D721Med (cell line): ENCODE measurements around the gene RRP12.
A peak's percentile ranks its signal among the peaks of the same experiment; 100 is the strongest.

Experiments used
- DNase-seq: peaks from one replicate; pipeline ENCODE4 v3.0.0; 2011; ENCODE audit warnings: low spot score; ENCODE audit not compliant: insufficient read length
- FAIRE-seq: peaks from 2 replicates; lab custom pipeline; 2011; peaks lifted over from hg19 to GRCh38; lab: Jason Lieb, UNC
- TF ChIP-seq, protein P1 (sequence below): IDR thresholded peaks from 2 replicates; pipeline ENCODE4 v1.5.1; 2012; ENCODE audit warnings: mild to moderate bottlenecking, control low read depth; ENCODE audit not compliant: insufficient read depth; ENCODE audit errors: missing control alignments

The RRP12 gene

DNA sequence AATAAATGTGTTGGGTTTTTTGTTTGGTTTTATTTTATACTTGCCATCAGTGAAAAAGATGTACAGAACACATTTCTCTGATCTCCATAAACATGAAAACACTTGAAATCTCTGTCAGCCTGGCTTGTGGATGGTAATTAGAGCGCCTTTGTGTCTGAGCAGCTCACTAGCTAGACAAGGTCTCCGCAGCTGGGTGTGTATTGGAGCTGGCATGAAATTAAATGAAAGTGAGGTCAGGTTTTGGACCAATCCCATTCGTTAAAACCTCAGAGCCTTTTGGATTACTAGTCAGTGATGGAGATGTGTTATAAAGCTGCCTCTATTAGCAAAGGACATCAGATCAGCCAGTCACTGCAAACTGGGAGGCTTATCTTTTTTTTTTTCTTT is 79.3 kb downstream of the RRP12 start:
- FAIRE-seq: no peak
- DNase-seq: no peak
- TF ChIP-seq, protein P1, sequence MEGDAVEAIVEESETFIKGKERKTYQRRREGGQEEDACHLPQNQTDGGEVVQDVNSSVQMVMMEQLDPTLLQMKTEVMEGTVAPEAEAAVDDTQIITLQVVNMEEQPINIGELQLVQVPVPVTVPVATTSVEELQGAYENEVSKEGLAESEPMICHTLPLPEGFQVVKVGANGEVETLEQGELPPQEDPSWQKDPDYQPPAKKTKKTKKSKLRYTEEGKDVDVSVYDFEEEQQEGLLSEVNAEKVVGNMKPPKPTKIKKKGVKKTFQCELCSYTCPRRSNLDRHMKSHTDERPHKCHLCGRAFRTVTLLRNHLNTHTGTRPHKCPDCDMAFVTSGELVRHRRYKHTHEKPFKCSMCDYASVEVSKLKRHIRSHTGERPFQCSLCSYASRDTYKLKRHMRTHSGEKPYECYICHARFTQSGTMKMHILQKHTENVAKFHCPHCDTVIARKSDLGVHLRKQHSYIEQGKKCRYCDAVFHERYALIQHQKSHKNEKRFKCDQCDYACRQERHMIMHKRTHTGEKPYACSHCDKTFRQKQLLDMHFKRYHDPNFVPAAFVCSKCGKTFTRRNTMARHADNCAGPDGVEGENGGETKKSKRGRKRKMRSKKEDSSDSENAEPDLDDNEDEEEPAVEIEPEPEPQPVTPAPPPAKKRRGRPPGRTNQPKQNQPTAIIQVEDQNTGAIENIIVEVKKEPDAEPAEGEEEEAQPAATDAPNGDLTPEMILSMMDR: no peak

DNA sequence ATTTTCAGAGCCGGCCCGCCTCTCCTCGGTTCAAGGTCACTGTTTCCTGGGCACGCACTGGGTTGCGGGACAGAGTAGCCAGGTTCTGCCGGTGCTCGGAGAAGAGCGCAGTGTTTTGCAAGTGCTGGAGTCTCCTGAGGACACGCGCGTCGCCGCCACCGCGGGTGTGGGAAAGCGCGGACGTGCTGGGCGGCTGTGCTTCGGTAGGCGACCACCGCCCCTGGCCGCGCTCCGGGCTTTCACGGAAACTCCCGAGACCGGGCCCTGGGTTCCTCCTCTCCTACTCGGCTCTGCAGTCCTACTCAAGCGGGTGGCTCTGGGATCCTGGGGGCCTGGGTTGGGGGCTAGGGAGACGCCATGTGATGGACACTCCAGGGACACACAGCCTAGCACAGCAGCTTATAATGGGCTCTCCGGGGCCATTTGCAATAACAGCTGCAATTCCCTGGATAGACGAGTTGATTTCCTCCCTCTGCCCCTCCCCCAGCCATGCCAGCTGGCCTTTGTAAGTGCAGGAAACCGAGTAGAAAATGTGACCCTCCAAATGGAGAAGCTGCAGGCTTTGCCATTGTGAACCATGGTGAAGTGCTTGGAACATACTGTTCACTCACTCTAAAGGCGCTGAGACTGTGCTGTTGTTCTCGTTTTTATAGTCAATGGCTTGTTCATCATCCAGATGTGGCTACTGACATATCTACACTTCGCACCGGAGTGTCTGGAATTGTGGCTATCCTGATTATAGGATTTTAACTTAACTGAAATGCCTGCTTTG is 79.9 kb downstream of the RRP12 start:
- no peak for DNase-seq
- FAIRE-seq: no peak
- TF ChIP-seq, protein P1: no peak

DNA sequence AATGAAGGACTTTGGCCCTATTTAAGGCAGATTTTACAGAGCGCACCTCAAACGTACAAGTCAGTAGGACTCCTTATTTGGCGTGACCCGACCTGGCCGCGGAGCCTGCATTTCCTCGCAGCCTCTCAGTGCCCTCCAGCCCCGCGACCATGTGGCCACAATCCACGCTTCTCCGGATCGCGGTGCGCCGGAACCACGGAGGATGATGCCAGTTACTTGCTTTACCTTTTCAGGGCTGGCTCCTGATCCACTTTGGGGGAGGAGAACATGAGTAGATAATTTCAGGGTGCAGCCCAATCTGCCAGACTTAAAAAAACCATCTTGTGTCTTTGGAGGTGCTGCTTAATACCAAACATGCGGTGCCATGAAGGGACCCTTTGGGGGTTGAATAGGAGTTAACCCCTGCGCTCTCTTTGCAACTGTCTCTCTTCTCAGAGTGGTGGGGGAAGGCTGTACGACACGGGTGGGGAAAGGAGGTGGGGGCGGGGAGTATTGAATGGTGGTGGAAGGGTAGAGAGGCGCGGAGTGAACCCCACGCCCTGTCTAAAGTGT is 80.6 kb downstream of the RRP12 start:
- TF ChIP-seq, protein P1: no peak
- no peak for DNase-seq
- no peak for FAIRE-seq

DNA sequence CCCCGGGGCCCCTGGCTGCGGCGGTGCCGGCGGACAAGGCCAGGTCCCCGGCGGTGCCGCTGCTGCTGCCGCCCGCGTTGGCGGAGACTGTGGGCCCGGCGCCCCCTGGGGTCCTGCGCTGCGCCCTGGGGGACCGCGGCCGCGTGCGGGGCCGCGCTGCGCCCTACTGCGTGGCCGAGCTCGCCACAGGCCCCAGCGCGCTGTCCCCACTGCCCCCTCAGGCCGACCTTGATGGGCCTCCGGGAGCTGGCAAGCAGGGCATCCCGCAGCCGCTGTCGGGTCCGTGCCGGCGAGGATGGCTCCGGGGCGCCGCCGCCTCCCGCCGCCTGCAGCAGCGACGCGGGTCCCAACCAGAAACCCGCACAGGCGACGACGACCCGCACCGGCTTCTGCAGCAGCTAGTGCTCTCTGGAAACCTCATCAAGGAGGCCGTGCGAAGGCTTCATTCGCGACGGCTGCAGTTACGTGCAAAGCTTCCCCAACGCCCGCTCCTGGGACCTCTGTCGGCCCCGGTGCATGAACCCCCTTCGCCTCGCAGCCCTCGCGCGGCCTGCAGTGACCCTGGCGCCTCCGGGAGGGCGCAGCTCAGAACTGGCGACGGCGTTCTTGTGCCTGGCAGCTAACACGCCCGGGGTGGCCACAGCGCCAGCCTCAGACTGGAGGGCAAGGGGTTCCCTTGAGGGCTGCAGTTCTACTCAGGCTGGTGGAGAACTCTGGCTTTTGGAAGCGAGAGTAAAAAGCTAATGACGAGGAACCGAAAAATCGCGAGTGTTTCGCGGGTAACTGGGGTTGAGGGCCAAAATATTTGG is 81.3 kb downstream of the RRP12 start:
- DNase-seq (no peak), FAIRE-seq (no peak)
- TF ChIP-seq, protein P1: no peak

DNA sequence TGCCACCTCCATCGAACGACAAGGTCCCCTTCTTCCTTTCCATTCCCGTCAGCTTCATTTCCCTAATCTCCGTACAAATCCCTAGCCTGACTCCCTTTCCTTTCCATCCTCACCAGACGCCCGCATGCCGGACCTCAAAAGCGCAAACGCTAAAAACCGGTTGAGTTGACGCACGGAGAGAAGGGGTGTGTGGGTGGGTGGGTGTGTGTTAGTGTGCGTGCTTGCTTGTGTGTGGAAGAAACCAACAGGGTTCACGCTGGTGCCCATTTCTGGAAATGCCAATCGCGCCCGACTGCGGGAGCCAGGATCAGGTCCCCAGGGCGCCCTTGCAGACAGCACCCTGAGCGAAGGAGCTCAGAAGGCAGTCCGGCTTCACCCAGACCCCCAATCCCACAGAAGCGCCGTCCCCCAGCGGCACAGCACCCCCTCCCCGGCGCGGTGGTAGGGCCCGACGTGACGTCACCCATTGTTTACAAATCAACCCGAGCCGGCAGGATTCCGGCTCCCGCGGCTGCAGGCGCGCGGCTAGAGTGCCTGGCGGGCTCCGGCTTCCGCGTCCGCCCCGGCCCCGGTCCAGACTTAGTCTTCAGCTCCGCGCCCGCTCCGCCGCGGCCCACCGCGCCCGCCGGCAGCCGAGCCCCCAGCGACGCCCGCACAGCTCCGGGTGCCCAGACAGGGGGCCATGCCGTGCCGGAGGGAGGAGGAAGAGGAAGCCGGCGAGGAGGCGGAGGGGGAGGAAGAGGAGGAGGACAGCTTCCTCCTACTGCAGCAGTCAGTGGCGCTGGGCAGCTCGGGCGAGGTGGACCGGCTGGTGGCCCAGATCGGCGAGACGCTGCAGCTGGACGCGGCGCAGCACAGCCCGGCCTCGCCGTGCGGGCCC is 82.1 kb downstream of the RRP12 start, which contains the start of gene FRAT1:
Gene FRAT1 (plus strand): TSS at position 500 of the 880 bp plus-strand sequence. CDS start 183 bp downstream, at position 683.
- FAIRE-seq (no peak), DNase-seq (peak; percentile 55)
- TF ChIP-seq, protein P1: no peak

DNA sequence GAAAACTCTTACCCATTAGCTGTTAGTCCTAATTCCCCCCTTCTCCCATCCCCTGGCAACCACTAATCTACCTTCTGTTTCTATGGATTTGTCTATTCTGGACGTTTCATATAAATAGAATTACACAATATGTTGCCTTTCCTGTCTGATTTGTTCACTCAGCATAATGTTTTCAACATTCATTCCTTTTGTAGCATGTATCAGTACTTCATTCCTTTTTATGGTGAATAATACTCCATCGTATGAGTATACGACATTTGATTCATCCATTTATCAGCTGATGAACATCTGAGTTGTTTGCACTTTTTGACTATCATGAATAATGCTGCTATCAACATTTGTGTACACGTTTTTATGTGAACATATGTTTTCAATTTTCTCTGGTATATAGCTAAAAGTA is 86.5 kb downstream of the RRP12 start:
- DNase-seq (no peak), FAIRE-seq (peak; percentile 25)
- TF ChIP-seq, protein P1: no peak
